Hindlimb muscle (tissue), 1 donor: ENCODE results near the gene APP. TPM values are rescaled to one million over a fixed set of nuclear protein-coding genes. Genes with fewer than 3 reads are reported as not detected.

Source experiments
- DNase-seq: peaks from one replicate; pipeline ENCODE4 v3.0.0-alpha.2; 2013
- polyA plus RNA-seq: library from polyadenylated mRNA; unstranded; fragments of 120-200 nt; gene quantifications from one replicate; pipeline ENCODE4 v1.2.1, GENCODE V29; 2013; ENCODE audit not compliant: insufficient read length

APP gene
- polyA plus RNA-seq, 1 donor: 242 TPM

DNA sequence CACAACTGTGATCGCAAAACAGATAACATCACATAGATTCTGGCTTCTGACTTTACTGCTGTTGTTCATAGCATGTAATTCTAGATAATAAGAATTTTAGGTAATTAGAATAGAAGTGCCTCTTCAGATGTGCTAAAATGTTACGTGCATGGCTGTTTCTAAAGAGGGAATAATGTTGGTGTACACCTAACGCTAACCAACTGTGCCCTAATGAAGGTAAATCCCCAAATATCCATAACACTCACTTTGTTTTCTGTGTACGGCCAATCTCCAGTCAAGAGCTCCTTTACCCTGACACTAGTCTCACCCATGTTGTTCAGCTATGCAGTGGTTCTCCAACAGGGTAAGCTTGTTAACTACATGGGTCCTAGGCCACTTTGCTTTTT lies 44.4 kb downstream of the APP start:
- DNase-seq: no peak

DNA sequence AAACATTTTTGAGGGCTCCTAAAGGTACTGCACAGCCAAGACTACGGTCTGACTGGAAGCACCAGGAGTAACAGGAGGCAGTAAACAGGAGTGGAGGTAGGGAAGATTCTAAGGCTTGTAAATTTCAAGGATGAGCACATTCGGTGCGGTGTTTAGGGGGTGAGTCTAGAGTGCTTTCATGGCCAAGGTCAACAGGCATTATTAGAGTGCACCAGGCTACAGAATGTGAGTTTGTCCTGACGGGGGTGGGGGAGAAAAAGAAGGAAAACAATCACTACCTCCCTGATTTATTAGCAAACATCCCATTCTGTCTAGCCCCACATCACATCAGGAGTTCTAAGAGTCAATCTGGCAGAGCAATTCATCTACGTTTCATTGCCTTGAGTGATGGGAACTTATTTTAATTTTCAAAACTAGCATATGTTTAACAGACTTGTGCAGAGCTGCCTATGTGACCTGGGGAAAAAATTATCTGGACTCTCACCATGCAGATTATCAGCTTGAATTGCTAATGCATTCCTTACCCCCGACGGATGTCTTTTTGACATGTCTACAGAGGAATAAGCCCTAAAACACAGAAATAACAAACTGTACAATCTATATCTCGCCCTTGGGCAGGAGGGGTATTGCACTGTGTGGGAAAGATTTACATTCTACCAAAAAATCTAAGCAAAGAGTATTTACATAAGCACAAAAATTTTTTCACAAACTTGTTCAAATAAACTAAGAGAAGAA lies 45.0 kb downstream of the APP start:
- no peak for DNase-seq

DNA sequence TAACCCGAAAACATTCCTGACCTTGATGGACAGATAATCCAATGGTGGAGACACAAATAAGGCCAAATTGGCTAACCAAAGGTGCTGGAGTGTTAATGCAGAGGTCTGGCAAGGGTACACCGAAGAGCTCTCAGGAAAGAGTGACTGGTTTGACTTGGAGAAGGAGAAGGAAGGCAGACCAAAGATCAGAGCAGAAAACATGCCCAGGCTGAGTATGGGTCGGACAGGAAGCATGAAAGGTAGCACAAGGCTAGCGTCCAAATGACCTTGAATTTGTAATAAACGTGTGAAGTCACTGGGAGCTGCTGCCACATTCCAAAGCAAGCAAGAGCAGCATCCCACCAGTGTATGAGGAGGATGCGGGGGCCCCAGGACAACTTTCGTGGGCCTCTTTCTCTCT lies 45.7 kb downstream of the APP start:
- DNase-seq: no peak

DNA sequence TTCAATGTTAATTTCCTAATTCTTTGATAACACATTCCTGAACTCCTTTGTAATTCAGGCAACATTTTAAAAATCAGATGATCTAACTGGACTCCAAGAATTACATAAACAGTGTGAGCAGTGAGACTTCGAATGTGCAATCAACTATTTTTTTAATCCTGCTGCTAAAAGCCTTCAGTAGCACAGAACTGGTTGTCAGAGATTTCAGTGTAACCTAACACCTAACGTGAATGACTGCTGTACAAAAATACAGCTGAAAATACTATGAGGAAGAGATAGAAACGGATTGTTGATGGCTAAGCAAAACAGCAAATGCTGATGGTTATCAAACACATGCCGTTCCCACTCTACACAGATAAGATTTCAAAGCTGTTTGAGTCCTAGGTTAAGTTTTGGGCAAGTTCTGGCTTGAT lies 46.1 kb downstream of the APP start:
- DNase-seq: no peak

DNA sequence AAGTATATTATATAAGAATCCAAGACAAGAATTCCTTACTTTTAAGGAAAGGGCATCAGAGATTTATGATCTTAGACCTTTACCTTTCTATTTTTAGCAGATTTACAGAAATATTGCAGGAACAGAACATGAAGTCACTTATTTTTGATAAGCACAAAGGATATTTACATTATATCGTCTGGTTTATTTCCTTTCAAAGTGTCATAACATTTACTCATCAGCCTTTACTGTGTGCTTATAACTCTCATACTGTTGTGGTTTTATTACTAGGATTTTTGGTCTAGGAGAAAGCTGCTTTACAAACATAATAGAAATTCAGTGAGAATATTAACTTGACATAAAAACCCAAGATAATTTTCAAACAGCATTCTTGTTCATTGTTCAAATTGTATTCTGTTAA lies 47.6 kb downstream of the APP start:
- no peak for DNase-seq

DNA sequence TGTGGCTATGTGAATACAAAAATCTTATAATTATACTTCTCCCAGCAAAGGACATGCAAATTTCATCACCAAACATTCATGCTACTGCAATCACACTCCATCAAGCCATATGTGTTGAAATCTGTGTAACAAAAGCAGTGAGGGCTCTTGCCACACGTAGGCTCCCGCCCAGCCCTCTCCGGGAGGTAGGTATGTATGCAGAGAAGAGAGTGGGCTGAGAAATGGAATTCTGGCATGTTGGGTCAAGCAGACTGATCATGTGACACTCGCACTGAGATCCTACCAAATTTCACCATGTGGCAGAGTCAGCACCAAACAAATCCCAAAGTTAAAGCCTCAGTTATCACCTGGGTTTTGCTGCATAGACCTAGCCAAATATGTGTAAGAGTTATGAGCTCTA lies 49.7 kb downstream of the APP start:
- DNase-seq: no peak

DNA sequence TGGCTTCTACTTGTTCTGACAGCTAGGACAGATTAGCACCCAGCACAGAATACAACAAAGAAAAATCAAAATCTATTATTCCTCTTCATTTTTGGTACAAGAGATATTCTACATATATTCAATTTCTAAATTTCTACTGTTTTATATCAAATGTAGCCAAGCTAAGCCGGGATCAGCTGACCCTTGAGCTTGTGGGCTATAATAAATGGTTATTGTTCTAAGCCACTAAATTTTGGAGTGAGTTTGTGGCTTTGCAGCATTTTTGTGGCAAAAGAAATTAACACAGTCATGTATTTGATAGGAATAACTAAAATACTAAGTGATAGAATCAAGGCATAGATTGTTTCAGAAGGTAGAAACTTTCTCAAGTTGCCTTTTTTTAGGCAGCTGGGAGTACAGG lies 50.7 kb downstream of the APP start:
- no peak for DNase-seq

DNA sequence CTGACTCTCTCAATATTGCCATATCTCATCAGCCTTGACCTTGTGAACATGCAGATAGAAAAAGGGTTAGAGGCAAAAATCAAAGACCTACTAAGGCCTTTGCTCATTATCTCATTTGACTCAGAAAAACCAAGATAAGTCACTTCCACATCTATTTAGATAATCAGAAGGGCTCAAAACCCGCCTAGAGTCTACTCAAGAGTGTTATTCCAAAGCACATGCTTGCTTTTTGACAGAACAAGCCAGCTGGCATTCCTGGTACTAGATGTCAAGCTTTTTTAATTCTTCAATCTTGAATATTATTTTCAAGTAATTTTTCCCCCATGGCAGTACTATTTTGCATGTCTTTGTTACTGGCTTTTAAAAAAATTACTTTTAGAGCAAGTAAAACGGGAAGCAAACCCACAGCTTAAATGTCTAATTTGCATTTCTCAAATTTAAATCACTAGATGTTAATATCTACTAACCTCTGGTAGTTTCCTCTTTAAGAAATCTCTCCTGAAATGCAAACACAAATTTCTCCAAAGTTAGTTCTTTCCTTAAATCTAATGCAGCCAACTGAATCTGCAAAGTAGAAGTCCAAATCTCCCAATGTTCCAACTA lies 51.5 kb downstream of the APP start:
- DNase-seq: no peak

DNA sequence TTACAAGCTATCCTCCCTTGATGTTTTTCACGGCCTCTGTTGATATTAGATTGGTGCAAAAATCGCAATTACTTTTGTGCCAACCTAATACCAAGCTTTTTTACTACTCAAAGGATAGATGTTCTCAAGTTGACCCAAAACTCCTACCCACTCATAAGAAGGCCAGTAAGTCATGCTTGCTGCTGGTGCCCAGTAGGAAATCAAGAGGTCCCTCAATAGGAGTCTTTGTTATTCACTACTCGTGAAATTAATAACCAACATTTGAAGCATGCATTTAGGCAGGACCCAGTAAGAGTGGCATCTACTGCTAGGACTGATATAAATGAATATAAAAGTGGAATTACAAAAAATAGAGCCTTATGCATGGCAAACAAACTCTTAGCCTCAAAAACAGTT lies 52.6 kb downstream of the APP start:
- DNase-seq: no peak

DNA sequence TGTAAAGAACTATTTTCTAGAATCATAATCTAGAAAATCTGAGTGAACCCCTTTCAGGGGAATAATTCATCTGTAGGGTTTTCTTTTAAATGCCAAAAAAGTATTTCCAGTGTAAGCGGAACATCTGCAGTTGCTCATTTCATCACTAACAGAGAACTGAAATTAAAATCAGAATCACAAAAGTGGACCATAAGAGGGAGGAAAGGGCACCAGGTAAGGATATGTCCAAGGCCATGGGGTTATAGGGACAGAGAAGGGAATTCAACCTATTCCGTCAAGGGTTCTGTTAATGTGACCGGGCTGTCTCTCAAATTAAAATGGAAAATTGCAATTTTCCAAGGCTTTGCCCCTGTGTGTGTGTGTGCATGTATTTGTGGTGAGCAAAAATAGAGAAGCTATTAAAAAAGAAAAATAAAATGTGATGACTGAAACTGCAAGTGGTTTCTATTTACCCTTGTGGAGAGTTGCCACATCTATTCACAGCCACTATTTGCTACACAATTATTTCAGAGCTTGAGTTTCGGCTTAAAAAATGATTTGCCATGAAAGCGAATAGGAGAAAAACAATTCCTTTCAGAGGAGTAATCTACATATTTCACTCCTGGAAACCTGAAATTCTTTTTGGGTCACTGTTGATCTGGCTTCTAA lies 53.1 kb downstream of the APP start:
- no peak for DNase-seq

DNA sequence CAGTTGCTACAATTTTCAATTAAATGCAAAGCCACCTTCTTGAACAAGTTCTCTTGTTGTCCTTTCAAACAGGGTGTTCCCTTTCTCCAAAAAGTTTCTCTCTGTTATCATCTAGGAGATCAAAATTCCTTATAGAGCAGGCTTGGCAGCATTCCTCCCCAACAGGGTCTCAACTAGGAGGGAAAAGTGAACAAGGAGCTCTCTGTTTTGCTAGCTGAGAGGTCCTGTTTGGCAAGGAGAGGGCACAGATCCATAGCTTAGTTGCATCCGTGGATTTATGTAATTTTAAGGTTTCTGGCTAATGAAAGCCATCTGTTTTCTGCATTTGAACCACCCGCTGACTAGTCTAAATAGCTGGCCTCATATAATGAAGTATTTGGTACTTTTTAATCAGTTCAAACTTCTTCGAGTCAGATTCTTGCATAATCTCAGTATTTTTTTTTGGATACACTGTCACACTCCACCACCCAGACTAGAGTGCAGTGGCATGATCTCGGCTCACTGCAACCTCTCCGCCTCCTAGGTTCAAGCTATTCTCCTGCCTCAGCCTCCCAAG lies 54.0 kb downstream of the APP start:
- no peak for DNase-seq

DNA sequence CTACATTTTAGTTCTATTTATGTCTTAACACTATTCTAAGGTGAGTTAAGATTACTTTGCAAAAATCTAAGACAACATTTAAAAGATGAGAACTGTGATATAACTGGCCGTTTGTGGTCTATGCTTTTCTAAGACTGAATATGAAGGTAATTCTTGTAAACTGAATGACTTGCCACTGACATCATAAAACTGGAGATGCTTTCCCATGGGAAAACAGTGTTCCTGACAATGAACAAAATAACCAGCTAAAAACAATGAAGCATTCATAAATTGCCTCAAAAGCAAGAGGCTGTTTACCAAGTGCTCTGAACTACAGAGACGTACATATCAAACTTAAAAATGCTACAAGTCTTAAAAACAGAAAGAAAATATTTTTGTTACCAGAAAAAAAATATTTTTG lies 54.7 kb downstream of the APP start:
- DNase-seq: no peak

DNA sequence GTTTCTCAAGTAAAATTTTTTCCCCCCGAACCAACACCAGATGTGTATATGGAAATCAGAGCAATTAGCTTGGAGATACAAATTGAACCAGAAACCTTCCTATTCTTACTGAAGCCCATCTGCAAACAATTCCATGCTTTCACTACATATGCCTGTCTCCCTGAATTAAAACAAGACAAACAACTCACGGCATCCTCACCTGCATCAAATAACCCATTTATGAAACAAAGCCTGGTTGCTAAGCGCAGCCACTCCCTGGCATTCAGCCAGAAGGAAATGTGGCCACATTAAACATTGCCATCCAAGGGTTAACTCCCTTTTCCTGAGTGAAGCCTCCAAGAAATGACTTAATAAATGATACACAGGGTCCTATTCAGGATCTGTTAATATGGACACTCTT lies 55.3 kb downstream of the APP start:
- DNase-seq: no peak

DNA sequence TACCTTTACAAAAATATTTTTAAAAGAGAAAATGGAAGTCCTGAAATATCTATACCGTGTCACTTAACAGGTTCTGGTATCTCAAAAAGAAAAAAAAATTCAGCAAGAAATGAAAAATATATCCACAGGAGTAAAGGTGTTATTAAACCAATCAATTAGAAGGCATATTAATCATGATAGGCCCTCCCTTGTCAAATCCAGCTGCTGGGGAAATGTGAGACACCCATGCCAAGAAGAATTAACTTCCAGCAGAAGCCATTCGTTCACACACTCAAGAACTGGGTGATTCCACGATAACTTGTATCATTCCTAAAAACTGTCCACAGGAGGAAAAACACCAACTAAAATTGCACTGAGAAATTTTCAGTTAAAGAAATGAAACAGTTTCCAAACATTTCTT lies 57.6 kb downstream of the APP start:
- DNase-seq: no peak

DNA sequence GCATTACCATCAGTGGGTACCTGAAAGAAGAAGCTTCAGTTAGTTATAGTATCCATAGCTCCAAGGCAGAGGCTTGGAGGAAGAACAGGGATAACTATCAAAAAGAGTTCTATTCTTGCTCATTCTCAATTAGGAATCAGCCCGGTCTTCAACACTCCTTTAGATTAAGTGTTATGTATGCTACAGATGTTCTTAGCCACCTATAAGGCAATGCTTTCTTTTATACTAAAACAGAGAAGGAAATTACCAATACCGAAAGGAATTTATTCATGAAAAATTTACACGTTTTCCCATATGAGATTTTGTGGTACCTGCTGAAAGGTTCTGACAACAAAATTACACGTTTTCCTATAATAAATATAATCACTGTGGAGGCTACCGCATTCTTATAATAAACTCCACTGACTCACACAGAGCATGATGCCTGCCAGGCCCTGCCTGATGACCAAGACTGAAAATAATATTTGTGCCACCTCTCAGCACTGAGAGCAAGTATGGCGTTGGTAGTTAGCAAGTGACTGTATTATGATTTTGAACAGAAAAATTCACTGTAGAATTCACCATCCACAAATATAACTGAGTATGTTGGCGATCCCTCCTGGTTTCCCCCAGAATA lies 58.3 kb downstream of the APP start:
- DNase-seq: no peak

DNA sequence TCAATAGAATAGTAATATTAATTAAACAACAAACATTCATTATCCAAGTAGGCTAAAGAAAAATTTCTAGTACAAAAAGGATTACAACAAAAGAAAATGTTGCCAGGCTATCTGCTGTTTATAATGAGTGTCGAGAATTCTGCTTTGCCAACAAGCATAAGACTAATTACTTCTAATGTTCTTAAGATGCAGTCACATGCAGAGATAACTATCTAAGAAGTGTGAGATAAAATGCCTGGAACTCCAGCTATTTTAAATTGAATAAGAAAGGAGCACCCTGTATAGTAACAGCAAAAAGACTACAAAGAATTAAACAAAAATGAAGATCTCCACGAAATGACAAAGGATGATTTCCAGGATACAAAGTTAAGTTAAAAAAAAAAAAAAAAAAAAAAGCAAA lies 59.9 kb downstream of the APP start:
- DNase-seq: no peak

DNA sequence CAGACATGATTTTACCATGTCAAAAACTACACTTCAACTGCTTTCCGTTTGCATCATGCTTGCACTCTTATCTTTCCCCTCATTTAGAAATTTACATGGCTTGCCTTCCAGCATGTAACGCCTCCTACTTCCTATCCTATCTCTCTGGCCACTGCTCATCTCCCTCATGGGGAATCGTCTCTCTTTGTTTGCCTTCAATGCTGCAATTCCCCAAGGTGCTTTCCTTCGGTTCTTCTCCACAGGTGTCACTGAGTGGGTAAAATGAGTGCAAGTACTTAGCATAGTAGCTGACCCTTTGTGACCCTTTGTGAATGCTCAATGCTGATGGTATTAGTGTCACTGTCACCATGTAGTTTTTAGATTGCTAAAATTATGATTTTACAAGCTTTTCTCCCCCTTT lies 63.1 kb downstream of the APP start:
- DNase-seq: no peak

DNA sequence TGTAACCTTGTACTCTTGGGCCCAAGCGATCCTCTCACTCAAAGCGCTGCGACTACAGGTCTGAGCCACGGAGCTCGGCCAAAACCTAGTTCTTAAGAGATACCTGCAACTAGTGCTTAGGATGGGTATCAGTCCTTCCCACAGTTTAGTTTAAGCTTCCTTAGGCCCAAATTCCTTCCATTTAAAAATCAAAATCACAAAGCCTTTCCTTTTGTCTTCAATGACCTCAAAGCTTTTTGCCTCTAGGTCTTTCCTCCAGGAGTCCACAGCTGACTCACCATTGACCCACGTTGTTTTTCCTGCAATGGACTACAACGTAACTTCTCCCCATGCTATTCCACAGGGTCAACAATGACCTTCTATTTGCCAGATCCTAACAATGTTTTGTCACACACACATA lies 64.0 kb downstream of the APP start:
- no peak for DNase-seq

DNA sequence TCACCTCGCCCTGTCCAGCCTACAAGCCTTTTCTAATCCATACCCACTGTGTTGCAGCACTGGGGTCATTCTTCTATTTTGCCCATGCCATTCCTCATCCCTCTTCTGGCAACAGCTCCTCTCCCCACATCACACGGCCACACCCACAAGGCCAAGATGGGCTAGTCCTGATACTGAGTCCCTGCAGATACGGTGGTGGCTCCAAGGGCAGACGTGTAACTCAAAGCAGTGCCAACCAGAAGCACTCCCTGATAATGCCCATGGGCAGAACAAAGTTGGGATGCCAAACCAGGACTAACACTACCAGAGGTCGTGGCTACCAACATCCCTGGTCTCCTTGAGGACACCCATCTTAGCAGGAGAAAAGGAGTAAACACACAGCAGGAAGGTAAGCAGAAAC lies 64.8 kb downstream of the APP start:
- DNase-seq: no peak

DNA sequence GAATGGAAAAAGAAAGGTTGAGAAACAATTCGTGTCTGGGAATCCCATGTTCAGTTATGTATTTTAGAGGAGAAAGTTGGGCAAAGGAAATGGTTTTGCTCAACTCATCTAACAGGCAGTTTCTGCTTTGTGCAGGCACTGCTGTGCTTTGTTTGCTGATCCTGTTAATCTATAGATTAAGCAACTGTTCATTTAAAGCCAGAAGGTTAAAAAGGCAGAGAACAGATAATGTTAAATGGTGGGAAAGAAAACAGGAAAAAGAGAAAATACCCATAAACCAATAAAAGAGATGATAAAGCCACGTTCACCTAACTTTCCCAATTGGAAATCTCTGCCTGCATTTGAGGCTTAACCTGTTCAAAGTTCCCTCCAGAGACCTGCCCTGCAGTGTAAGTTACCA lies 70.0 kb downstream of the APP start:
- no peak for DNase-seq

DNA sequence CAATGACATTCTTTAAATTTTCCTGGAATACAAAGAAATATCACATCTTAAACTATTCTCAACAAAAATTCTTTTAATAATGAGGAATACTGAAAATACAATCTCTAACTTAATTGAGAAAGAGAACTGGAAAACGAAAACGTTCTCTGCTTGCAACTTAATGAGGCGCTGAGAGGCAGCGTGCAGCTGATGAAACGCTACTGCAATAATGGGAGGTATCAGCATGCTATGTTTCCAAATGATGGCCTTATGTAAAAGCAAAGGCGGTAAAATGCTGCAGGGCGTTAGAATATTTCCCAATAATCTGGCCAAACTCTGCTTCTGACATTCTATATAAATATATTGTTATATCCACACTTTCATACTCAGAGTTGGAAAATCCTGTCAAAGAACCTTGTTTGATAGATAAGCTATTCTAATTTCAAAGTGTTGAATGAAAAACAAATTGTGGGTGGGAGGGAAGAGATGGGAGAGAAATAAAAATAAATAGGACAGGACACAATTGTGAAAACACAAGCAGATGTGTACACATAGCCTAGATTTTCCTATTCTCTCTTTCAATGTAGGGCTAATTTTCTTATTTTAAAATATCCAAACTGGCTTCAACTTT lies 70.9 kb downstream of the APP start:
- no peak for DNase-seq

DNA sequence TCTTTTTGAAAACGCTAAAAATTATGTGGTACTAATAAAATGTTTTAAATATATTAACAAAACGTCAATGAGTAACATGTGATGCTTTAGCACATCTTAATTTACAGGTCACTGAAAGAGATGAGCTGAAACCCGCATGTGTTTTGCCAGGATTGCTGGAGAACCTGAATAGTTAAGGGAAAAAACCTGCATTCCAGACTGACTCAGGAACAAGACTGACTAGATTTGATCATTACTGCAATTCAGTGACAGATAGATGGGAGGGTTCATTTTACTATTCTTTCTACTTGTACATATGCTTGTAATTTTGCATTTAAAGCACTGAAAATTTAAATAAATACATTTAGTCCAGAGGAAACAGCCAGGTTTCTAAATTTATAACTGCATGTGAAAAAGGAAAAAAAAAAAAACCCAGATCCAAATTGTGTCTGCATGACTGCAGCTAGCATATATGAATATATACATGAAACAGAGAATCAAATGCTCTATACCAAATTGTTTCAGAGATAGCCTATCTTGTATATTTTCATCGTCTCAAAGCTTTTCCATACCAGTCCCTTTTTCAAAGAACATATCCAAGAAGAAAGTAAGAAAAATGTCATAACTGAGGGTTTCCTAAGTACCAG lies 71.7 kb downstream of the APP start:
- DNase-seq: no peak

DNA sequence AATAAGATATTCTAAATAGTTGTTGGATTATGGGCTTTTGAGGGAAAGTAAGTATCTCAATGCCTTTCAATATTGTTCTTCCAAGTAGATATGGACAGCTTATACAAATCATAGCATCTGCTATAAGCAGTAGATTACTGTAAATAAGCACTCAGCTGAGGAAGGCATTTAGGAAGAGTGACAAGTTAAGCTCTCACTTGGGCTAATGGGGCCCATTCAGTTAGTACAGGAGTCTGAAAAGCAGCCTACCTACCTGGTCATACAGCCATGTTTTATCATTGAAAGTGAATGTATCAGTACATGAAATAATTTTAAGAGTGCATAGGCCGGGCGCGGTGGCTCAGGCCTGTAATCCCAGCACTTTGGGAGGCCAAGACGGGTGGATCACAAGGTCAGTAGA lies 73.1 kb downstream of the APP start:
- DNase-seq: no peak
